DMS 273 treated with DMSO at 0.1 percent for 48 hours (cell line): ENCODE data around the gene WWOX.
"Not testable (repeated sequence)": the region's sequence is repeated elsewhere in the genome, so short reads cannot be mapped to it uniquely, and the experiment has no call there.

Experiments
- DNase-seq: peaks from one replicate; lab custom pipeline; 2025; lab: John Stamatoyannopoulos, UW

WWOX gene

DNA sequence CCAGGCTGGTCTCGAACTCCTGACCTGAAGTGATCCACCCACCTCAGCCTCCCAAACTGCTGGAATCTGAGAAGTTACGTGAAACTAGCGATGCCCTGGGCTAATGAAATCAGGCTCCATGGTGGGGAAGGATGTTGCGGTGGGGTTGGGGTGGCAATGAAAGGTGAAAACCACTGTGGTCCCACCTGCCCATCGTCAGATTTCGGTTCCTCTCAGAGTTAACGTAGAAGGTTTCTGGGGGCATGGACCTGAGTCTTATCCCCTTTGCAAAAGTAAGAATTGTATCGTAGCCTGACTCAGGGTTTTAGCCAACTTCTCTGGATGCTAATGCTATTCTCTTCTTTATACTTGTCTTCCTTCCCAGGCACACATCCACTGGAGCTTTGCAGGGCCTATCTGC, 402.3 kb downstream of the WWOX start:
- DNase-seq = no peak

GRCh38 chr16:78502812-78503350, 403.4 kb downstream of the WWOX start:
- DNase-seq = no peak

DNA sequence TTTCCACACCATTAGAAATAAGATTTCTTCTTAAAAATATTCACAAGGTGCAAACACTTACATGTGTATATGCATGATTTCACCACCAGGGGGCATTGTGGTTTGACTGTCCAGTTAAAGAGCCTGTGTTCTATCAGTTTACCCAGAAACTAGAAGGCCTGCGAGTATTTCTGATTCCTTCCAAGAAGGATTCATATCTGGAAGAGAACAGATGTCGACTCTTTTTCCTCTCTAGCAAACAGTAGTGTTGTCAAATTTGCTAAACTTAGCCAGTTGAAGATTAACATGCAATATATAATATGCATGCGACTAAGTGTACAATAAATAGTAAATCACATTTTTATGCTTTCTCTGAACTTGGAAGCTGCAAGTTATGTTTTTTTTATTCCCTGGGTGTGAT, 404.1 kb downstream of the WWOX start:
- DNase-seq = no peak

DNA sequence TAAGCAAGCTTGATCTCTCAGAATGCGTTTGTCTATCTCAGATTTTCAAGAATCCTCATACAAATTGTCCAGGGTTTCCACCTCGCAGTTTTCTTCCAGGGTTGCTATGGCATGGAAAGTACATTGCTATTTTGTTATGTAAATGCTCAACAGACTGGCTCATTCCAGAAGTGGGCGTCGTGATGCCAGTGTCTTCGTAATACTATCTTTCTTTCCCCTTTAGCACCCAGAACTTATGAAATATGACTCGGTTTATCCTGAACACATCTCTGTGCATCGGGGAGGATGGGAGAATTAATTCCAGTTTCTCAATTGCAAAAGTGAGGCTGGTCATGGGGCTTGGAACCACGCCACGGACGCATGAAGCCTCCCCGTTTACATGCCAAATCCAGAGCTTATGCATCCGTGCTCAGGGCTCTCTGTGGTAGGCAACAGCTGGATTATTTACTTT, 405.0 kb downstream of the WWOX start:
- no peak for DNase-seq

DNA sequence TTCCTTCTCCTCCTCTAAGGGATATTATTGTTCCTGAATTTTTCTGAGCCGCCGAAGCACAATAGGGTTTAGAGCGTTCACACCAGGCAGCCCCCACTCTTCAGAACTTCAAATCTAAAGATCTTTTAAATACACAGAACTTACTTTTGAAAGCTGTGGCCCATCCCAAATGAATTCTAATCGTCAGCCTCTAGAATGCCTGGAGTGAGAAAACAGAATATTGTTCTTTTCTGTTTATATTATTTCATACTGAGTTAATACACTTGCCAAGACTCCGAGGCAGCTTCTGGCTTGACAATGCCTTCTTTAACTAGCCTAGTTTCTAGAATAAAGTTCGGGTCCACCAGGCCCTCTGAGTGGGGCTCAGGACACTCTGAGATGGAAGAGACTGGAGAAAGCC, 405.6 kb downstream of the WWOX start:
- no peak for DNase-seq

DNA sequence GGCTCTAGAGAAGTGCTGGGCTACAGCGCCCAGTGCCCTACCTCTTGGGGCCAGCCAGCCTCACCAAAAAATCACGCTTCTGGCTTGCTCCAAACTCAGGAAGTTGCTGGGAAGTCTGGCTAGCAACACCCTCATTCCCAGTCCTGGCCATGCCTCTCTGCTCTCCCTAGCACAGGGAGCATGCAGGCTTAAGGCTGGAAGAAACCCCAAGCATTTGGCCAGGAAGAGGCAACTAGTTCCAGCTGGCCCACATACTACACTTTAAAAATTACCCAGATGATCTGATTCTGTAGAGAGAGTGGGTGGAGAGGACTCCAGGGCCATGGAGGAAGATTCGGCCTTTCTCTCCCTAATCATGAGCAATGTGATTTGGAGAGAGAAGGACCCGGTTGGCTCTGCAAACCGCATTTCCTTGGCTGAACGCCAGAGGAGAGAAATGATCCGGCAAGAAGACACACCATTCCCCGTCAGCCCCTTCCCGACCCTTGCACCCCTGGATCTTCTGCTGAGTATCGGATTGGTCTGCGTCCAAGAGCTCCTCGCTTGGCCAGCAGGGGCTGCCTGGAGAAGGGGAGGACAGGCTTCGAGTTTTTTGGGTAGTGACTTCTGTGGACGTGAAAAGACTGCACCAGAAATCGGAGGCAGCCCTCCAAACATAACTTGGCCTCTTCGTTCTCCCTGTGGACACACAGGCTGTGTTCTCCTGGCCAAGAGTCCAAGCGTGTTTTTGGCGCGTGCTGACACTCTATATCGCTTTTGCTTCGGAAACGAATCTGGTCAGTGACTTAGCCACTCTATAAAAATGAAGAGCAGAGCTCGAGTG, 406.3 kb downstream of the WWOX start:
- DNase-seq = no peak

- DNase-seq = no peak
These were observed 407.1 kb downstream of the WWOX start for GRCh38 chr16:78506367-78507193.

GRCh38 chr16:78507576-78507975, 408.1 kb downstream of the WWOX start:
- DNase-seq = no peak

DNA sequence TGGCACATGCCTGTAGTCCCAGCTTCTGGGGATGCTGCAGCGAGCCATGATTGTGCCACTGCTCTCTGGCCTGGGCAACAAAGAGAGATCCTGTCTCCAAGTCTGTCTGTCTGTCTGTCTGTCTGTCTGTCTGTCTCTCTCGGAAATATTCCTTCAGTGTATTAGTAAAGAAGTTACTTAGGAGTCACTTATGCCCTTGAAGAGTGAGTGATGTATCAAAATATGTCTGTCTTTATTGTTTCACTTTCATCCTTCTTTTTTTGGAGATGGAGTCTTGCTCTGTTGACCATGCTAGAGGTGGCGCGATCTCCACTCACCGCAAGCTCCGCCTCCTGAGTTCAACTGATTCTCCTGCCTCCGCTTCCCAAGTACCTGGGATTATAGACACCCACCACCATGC, 410.5 kb downstream of the WWOX start:
- DNase-seq = no peak

DNA sequence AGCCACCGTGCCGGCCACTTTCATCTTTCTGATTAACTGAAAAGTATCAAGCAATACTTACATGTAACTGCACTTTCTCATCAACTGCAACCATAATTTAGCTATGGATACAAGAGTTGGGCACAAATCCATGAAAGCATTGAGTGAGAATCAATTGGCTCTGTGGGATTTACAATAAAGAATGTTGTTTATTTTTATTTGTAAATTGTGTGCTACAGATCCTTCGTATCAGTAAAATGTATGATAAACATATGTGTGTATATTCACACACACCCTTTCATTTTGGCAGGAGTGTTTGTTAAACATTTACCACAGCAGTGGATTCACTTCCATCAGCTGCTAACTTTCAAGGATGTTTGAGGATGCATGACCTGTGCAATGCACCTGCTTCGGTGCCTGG, 411.0 kb downstream of the WWOX start:
- no peak for DNase-seq

DNA sequence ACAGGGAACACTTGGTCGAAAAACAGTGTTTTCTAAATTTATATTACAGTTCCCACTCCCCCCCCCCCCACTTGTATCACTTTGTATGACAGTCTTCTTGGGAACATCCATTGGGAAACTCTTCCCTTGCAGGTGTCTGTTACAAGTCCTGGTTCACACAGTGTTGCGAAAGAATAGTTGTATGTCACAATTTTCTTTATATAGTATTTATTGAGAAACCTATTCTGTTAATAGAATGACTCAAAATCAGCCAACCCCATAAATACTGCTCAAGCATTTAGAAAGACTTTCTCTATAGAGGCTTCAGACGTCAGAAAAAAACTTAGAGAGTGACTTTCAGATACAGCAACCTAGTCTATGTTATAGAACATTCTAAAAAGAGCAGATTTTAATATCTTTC, 414.4 kb downstream of the WWOX start:
- no peak for DNase-seq

GRCh38 chr16:78514888-78515287, 415.4 kb downstream of the WWOX start:
- DNase-seq = not testable (repeated sequence)

DNA sequence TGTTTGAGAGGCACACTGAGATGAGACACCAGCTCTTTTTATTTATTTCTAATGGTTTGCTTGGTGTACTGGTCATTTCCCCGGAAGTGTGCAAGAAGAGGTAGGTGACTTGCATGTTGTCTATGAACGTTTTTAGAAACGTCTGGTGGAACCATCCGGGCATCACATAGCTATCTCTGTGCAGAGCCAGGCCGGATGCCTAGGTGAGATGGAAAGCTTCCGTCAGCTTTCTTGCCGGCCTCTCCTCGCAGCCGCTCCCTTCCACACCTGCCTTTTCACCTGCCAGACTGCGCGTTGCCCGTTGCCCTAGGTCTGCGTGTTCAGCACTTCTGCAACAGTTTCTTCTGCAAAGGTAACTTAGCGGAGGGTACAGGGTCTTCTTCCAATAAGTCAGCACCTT, 416.0 kb downstream of the WWOX start:
- no peak for DNase-seq

DNA sequence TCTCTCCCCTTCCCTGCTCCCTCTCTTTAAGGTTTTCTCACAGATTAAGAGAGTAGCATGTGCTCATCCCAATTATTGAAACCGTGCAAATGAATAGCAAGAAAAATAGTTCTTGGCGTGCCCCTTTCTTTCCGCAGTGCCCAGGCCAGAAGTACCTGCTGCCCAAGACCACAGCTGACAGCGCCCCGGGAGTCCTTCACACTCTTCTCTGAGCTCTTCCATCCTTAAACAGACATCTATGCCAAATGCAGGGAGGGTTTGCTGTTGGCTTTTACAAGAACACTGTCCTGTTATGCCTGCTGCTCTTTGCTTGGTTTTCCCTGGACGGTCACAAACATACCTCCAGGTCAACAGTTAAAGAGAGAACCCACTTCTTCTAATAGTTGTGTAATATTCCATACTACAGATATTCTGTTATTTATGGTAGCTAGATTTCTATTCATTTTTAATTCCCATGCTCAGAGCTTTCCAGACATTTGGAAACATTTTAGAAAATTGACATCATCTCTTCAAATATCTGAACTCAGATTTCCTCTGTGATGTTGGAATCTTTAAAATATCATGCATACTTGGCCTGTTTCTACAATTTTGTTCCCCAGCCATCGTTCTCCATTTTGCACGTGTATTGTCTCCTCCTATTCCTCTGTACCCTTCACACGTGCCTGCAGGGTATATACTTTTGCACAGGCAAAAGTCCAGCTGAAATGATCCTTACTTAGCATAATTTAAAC, 416.7 kb downstream of the WWOX start:
- no peak for DNase-seq

DNA sequence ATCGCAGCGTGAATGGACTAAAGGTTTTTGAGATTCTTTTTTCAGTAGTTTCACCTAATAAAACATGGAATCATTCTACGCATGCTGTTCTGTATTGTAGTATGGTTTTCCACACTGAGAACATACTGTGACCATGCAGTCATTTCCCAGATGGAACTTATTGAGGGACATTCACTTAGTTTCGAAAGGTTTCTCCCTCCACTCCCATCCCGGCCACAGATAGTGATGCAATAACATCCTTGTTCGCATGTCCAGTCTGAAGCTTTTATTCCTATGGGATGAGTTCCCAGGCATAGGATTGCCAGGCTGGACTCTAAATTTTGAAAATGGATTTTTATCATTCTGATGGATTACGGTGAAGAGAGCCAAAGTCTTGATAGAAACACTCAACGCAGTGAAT, 420.4 kb downstream of the WWOX start:
- no peak for DNase-seq

DNA sequence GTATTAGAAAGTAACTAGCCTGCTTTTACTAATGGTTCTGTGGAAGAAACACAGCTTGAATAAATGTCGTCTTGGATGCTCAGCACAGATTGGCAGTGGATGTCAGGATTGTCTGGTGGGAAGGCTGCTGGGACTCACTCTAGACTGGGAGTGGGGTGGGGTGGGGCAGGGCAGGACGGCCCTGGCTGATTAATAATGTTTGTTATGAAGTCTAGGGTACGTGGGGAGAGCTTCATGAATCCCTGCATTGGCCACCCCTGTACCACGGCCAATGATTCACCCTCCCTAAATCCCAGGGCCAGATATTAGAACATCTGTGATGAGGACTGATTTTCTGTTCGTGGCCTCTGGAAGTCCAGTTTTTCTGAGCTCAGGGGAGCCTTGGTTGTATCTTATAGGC, 421.0 kb downstream of the WWOX start:
- DNase-seq = no peak

- no peak for DNase-seq
These were observed 422.9 kb downstream of the WWOX start for GRCh38 chr16:78522327-78522726.

DNA sequence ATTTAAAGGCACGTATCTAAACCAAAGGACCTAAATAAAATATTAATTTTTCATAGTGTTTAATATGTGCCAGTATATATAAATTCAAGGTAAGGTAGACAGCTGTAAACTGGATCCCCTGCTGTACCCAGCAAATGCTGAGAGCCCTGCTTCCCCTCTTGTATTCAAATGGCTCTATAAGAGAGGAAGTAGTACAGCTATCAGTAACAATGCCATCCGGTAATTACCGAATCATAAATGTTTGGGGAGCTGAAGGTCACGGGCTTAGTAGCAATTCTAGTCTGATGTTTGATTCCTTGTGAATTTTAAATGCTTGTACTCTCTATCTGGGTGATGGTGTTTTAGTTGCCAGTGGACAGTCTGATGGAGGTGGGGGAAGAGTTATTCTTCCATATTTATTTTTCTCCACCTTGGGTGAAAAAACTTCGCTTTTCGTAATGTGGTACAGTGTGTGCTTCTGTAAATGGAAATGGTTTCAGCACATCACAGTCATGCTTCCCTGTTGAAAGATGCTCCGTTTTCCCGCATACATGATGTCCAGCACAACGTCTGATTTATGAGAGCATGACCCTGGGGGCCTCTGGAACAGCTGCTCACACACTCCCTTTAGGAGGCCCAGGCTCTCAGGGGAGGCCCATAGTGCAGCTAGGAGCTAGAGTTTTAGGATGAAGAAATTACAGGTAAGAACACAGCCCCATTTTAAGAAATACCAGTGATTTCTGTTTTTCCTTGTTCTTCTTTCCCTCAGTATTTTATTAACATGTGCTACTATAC, 423.9 kb downstream of the WWOX start:
- DNase-seq = no peak

DNA sequence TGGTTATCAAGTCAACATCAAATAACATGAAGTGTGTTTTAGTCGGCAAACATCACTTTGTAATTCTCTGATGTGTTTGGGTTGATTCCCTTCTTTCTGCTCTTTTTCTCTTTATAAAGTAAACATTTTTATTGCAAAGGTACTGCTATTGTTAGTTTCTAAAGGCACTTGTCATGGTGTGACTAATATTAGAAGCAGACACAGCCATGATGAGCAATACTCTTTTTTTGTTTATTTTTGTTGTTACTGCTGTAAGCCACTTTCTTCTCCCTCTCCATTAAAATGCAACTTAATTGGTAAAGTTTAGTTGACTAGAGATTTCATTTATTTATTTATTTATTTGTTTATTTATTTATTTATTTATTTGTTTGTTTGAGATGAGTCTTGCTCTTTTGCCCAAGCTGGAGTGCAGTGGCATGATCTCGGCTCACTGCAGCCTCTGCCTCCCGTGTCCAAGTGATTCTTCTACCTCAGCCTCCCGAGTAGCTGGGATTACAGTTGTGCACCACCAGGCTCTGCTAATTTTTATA, 424.7 kb downstream of the WWOX start:
- no peak for DNase-seq

- no peak for DNase-seq
These were observed 428.8 kb downstream of the WWOX start for GRCh38 chr16:78528265-78528664.

DNA sequence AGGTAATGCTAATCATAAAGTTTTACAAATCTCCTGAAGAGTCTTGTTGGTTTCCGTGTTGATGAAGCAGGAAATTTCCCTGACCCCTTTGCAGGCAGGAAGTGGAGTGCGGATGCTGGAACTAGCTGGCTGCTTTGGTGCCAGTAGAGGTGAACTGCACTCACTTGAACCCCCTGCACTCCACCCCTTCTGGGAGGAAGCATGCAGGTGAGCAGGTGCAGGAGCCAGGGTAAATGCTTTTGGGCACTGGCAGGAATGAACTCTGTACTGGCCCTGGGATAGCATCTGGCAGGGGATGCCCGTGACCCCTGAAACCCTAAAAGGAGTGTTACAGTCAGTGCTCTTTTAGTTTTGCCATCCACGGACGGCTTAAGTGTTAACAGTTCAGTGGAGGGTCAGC, 430.4 kb downstream of the WWOX start:
- DNase-seq = no peak
